Nephron (organoid): Measurements from ENCODE around the gene NRF1.
"Not testable (repeated sequence)": the region's sequence is repeated elsewhere in the genome, so short reads cannot be mapped to it uniquely, and the experiment has no call there.

Source experiments
- H3K27ac Mint-ChIP-seq, 3 experiments: 2 replicates each; pipeline ENCODE4 v1.8.0; 2020; ENCODE audit warnings: mixed read lengths in 3 of 3, mild to moderate bottlenecking in 2 of 3, moderate library complexity in 1 of 3
- H3K27me3 Mint-ChIP-seq: 2 replicates; pipeline ENCODE4 v1.8.0; 2021; ENCODE audit warnings: low read depth, mild to moderate bottlenecking, moderate library complexity, mixed read lengths
- H3K36me3 Mint-ChIP-seq: 2 replicates; pipeline ENCODE4 v1.8.0; 2020; ENCODE audit warnings: low read depth, mixed read lengths
- H3K4me1 Mint-ChIP-seq: 2 replicates; pipeline ENCODE4 v1.8.0; 2020; ENCODE audit warnings: mixed read lengths
- H3K4me3 Mint-ChIP-seq, 3 experiments: 2 replicates each; pipeline ENCODE4 v1.8.0; 2020; ENCODE audit warnings: mild to moderate bottlenecking in 3 of 3, mixed read lengths in 3 of 3, moderate library complexity in 2 of 3
- H3K9me3 Mint-ChIP-seq: 2 replicates; pipeline ENCODE4 v1.8.0; 2020; ENCODE audit warnings: mixed read lengths
- TF ChIP-seq, protein P1 (sequence below), 3 experiments: fragments of 200-600 bp; sonication (generic); IDR thresholded peaks; one replicate each; pipeline ENCODE4 v1.5.0; 2021; ENCODE audit warnings: antibody characterized with exemption in 3 of 3; ENCODE audit not compliant: unreplicated experiment in 3 of 3

Gene NRF1

DNA sequence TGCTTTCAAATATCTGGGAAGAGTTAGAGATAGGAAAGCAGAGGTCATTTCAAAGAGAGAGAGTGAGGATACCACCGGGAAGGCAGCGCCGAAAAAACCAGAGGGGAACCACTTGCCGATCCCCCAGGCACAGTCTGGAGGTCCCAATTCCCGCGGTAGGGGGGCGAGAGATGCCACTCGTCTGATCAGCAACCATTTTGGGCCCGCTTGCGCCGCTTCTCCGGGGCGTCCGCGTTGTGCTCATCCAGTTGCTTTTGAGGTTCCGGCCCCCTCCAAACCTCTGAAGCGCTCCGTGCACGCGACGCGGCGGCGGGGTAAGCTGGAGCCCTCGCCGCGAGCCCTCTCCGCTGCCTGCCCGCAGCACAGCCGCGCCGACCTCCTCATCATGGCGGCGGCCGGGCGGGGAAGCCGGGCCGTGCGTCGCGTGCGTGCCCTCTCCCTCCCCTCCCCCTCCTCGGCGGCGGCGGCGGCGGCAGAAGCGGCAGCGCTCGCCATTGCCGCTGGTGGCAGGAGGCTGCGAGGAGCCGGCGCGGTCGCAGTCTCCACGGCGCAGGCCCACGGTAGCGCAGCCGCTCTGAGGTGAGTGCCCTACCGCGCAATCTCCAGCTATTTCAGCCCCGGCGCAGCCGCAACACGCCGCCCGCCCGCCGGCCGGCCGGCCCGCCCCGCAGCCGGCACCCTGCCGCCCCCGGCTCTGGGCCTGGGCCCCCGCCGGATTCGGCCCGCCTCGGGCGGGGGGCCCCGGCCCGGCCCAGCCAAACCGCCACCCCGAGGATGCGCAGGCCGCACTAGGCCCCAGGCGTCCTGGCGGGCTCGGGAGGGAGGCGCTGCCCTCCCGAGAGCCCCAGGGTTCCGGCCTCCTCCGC is at the start of gene NRF1:
TSS of gene NRF1 (plus strand) at position 475 of the 866 bp plus-strand sequence. CDS start 45,632 bp downstream, outside the sequence.
- H3K4me3 Mint-ChIP-seq = peak within 1 kb of the TSS; percentile 91 to 100 (median 99)
- H3K4me1 Mint-ChIP-seq = peaks cover 28% of the 10 kb centered on the region
- peak within 1 kb of the TSS; percentile 99 to 100 (median 100) for H3K27ac Mint-ChIP-seq
- no peaks in the 10 kb centered on the region for H3K9me3 Mint-ChIP-seq
- TF ChIP-seq, protein P1, sequence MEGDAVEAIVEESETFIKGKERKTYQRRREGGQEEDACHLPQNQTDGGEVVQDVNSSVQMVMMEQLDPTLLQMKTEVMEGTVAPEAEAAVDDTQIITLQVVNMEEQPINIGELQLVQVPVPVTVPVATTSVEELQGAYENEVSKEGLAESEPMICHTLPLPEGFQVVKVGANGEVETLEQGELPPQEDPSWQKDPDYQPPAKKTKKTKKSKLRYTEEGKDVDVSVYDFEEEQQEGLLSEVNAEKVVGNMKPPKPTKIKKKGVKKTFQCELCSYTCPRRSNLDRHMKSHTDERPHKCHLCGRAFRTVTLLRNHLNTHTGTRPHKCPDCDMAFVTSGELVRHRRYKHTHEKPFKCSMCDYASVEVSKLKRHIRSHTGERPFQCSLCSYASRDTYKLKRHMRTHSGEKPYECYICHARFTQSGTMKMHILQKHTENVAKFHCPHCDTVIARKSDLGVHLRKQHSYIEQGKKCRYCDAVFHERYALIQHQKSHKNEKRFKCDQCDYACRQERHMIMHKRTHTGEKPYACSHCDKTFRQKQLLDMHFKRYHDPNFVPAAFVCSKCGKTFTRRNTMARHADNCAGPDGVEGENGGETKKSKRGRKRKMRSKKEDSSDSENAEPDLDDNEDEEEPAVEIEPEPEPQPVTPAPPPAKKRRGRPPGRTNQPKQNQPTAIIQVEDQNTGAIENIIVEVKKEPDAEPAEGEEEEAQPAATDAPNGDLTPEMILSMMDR (IDR thresholded peaks at IDR 0.05; ENCODE audit: unreplicated experiment in 3 of 3) = peak in 1 of 3 experiments; percentile 20
- no peaks in the 10 kb centered on the region for H3K27me3 Mint-ChIP-seq
- H3K36me3 Mint-ChIP-seq = peaks cover 28% of the 10 kb centered on the region

DNA sequence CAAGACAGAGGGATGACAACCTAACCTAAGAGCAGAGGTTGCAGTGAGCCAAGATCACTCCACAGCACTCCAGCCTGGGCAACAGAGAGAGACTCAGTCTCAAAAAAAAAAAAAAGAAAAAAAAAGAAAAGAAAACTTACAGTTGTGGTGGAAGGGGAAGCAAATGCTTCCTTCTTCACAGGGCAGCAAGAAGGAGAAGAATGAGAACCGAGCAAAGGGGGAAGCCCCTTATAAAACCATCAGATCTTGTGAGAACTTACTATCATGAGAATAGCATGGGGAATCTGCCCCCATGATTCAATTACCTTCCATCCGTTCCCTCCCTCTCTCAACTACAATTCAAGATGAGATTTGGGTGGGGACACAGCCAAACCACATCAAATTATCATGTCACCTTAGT is 45.2 kb upstream of the NRF1 start:
- H3K36me3 Mint-ChIP-seq = not testable (repeated sequence)
- H3K27me3 Mint-ChIP-seq = peaks cover 10% of the 10 kb centered on the region
- H3K9me3 Mint-ChIP-seq = peaks cover 19% of the 10 kb centered on the region

DNA sequence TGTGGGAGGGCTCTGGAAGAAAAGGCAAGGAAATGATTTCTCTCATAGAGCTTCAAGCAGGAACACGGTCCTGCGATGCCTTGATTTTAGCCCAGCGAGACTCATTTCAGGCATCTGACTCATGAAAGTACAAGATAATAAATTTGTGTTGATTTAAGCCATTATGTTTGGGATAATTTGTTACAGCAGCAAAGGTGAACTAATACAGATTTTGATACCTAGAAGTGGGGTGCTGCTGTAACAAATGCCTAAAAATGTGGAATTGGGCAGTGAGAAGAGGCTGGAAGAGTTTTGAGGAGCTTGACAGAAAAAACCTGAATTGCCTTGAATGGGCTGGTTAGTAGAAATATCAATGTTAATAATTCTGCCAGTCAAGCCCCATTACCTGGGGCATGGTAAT is 44.1 kb upstream of the NRF1 start:
- Mint-ChIP-seq H3K27ac (no peak overlapping the region), H3K36me3 (no peaks in the 10 kb centered on the region), H3K9me3 (peaks cover 19% of the 10 kb centered on the region), H3K4me3 (no peak overlapping the region), H3K4me1 (no peaks in the 10 kb centered on the region), H3K27me3 (peaks cover 9% of the 10 kb centered on the region)
- TF ChIP-seq, protein P1 (IDR thresholded peaks at IDR 0.05; ENCODE audit: unreplicated experiment in 3 of 3) = no peak

More for the DNA sequence above, 45.2 kb upstream of the NRF1 start:
- H3K27ac Mint-ChIP-seq, H3K4me3 Mint-ChIP-seq, H3K4me1 Mint-ChIP-seq: not testable (repeated sequence)

DNA sequence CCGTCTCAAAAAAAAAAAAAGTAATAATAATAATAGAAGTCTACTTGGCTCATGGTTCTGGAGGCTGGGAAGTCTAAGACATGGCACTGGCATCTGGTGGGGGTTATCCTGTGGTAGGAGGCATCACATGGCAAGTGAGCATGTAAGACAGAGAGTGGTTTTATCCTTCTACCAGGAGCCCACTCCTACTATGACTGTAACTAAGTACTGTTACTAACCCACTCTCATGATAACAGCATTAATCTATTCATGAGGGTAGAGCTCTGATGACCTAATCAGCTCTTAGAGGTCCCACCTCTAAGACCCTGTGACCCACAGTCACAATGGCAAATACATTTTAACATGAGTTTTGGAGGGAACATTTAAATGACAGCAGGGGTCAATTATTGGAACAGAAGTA is 43.3 kb upstream of the NRF1 start:
- TF ChIP-seq, protein P1 (IDR thresholded peaks at IDR 0.05; ENCODE audit: unreplicated experiment in 3 of 3) = no peak
- Mint-ChIP-seq H3K27ac (no peak overlapping the region), H3K9me3 (peaks cover 19% of the 10 kb centered on the region), H3K27me3 (peaks cover 4% of the 10 kb centered on the region), H3K4me3 (no peak overlapping the region), H3K4me1 (no peaks in the 10 kb centered on the region), H3K36me3 (no peaks in the 10 kb centered on the region)

DNA sequence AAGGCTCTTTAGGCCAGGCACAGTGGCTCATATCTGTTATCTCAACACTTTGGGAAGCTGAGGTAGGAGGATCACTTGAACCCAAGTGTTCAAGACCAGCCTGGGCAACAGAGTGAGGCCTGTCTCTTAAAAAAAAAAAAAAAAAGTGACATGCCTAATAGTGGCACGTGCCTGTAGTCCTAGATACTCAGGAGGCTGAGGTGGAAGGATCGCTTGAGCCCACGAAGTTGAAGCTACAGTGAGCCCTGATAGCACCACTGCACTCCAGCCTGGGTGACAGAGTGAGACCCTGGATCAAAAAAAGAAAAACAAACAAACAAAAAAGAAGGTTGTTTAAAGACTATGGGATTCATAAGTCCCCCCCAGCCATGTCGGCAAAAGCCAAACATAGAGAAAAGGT is 42.2 kb upstream of the NRF1 start:
- peaks cover 19% of the 10 kb centered on the region for H3K9me3 Mint-ChIP-seq
- no peaks in the 10 kb centered on the region for H3K4me1 Mint-ChIP-seq
- H3K36me3 Mint-ChIP-seq = no peaks in the 10 kb centered on the region
- H3K4me3 Mint-ChIP-seq = no peak overlapping the region
- TF ChIP-seq, protein P1 (IDR thresholded peaks at IDR 0.05; ENCODE audit: unreplicated experiment in 3 of 3) = no peak
- peaks cover 4% of the 10 kb centered on the region for H3K27me3 Mint-ChIP-seq
- no peak overlapping the region for H3K27ac Mint-ChIP-seq

DNA sequence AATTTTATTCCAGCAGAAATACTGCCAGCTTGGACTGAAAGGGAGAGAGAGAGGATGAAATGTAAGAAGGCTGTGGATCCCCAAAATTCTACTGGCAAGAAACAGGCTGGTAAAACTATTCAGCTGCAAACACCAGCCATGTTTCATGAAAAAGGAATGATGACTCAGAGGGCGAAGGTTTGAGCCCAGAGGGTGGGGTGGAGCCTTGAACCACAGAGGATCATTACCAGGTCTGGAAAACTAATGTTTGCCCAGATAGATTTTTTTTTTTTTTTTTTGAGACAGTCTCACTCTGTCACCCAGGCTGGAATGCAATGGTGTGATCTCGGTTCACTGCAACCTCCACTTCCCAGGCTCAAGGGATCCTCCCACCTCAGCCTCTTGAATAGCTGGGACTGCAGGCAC is 41.7 kb upstream of the NRF1 start:
- peaks cover 19% of the 10 kb centered on the region for H3K9me3 Mint-ChIP-seq
- H3K4me1 Mint-ChIP-seq = peaks cover 4% of the 10 kb centered on the region
- TF ChIP-seq, protein P1 (IDR thresholded peaks at IDR 0.05; ENCODE audit: unreplicated experiment in 3 of 3) = no peak
- H3K27ac Mint-ChIP-seq = no peak overlapping the region
- H3K27me3 Mint-ChIP-seq = peaks cover 4% of the 10 kb centered on the region
- H3K4me3 Mint-ChIP-seq = no peak overlapping the region
- H3K36me3 Mint-ChIP-seq = no peaks in the 10 kb centered on the region
